HPDE6-E6E7 (cell line): ENCODE data around the gene ANKRD11.

Experiments used
- DNase-seq: peaks from one replicate; pipeline ENCODE4 v3.0.0; 2011; ENCODE audit warnings: missing footprints; ENCODE audit errors: extremely low spot score

The ANKRD11 gene

DNA sequence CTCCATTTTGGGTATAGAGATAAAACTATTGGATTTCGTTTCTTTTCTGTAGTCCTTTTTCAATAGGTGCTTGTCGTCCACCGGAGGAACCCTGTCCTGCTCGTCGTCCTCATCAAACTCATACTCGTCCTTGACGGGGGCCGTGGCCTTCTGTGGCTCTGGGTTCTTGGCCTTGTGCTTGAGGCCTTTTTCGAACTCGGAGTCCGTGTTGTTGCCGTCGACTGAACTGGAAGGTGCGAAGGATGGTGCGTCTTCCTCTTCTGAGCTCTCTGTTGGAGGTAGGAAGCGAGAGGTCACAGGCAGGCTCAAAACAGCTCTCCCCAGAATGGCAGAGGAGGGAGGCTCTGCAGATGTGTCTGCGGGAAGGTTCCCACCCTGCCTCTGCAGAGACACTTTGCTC, 205.0 kb downstream of the ANKRD11 start:
- DNase-seq = no peak

DNA sequence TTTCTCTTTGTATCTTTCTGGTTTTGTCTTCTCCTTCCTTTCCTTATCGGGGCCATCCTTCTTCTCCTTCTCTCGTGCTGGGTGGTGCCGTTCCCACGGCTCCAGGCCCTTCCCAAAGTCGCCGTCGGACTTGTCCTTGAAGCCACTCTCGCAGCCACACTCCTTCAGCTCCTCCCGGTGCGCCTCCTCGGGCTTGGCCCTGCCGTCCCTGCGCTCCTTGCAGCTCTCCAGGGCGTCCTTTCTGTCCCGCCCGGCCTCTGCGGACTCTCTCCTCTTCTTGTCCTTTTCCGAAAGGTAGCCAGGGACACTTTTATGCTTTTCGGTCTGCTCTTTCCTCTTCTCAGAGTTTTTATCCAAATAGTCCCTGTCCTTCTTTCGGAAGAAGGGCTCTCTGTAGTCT, 206.9 kb downstream of the ANKRD11 start:
- DNase-seq = no peak

DNA sequence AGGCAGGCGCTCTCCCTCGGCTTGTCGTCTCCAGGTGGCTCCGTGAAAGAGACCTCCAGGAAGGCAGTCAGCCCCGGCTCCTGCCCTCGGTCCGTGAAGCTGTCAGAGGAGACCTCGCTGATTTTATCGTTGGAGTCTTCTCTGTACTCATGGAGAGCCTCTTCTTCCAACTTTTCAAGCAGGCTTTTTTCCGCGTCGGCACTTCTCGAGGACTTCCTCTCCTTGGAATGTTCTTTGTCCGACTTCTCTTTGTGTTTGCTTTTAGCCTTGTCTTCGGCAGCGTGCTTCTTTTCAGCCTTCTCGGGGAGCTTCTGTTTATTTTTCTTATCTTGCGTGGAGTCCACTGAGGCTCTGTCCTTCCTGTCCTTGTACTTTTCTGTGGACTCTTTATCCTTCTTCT, 207.8 kb downstream of the ANKRD11 start:
- no peak for DNase-seq

DNA sequence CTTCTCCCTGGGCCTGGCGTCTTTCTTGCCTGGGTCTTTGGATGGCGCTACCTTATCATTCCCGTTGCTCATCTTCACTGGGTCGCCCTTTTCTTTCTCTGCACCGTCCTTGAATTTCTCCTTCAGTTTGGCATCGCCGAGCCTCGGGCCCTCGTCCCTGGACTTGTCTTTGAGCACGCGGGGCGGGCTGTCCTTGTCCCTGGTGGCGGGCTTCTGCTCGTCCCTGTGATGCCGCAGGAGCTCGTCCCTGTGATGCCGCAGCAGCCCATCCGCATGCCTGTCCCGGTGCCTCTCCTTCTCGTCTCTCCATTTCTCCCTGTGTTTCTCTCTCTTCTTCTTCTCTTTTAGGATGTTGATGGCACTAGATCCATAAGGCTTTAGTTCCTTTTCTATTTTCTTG, 208.5 kb downstream of the ANKRD11 start:
- no peak for DNase-seq

DNA sequence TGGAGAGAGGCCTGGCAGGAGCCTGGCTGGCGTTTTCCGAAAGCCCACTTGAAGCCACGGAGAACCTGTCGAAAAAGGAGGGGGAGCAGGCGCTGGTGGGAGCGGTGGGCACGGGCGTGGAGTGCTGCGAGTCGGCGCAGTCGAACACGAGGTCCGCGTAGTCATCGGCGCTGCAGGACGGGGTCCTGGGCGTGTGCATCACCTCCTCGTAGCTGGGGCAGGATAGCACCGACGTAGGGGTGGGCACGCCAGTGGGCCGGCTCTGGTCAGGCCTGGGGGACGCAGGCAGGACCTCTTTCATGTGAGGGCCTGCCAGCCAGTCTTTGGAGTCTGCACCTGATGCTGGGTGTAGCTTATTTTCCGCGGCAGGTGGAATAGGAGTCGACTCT, 209.2 kb downstream of the ANKRD11 start:
- DNase-seq = no peak

DNA sequence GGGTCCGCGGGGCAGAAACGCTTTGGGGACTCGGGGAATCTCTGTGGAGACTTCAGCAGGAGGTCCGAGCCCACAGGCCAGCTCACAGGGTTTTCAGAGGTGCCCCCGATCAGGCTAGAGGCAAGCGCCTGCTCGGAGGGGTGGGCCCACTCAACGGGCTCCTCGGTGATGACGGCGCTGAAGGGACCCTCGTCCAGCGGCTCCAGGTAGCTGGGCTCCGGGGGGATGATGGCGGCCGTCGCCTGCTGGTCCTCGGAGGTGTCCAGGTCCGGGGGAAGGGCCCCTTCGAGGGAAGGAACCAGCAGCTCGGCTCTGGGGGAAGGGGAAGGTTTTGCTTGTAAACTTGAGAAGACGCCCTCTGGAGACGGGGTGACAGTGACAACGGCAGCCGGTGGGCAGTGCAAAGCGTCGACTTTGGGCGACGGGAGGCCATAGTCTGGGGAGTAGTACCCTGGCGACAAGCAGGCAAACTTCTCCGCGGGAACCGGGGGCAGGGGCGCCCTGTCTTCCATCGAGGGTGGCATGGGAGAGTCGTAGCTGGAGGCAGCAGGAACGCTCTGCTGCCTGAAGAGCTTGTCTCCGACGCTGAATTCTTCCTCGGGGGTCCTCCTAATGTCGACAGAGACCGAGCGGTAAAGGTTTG, 209.7 kb downstream of the ANKRD11 start:
- no peak for DNase-seq

DNA sequence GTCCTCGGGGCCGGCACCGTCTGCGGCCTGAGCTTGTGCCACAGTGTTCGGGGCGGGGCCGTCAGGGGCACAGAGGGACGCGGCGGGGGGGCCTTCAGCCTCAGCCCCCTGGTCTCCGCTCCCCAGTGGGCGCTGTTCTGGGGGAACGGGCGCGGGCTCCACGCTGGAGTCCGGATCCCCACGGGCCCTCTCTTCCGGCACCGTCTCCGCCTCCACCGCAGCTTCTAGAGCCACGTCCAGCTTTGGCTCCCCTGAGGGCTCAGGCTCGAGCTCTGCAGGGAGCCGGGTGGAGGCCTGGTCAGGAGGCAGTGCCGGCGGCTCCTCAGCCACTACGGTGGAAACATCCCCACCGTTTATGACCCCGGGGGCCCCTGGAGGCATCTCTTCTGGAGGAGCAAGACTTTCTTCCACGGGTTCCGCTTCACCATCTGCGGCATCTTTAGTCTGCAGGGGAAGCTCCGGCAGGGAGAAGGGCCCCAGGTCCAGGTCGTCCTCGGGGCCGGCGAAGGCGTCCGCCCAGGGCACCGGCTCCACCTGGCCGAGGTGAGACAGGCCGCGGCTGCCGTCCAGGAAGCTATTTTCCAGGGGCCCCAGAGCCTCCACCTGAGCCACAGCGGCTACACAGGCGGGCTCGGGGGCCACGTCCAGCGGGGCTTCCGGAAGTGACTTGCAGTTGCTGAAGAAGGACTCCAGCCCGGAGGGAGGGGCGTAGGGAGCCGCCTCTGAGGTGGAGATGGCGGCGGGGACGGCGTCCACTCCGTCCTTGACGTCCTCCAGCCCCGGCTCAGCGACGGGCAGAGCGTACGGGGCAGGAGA, 210.5 kb downstream of the ANKRD11 start:
- no peak for DNase-seq

DNA sequence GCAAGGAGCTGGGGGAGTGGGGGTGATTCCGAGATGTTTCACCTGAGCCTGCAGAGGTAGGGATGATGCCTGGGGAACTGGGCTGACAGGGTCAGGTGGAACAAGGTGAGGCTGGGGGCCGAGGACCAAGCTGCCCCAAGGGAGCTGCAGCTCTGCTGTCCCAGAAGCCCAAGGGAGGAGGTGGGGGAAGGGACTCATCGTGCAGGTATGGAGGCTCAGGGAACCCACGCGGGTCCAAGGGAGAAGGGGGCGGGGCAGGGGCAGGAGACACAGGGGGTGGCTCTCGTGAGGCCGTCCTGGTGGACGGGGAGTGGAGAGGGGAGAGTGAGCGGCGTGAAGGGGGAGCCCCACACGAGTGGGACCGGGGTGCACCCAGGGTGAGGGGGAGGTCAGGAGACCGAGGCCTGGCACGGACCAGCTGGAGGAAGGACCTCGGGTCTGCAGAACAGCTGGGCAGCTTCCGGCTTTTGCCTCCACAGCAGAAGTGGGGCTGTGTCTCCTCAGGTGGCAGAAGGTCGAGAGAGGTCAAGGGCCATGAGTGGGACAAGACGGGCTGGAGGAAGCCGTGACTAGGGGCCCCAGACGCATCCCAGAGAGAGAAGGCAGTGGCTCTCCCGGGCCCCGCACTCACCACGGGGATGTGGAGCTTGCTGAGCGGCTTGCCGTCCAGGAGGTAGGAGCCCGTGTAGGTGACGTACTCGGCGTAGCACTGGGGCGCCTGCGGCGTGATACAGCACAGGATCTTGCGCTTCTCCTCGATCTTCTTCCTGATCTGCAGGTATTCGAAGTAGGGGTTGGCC, 211.7 kb downstream of the ANKRD11 start:
- DNase-seq = no peak

DNA sequence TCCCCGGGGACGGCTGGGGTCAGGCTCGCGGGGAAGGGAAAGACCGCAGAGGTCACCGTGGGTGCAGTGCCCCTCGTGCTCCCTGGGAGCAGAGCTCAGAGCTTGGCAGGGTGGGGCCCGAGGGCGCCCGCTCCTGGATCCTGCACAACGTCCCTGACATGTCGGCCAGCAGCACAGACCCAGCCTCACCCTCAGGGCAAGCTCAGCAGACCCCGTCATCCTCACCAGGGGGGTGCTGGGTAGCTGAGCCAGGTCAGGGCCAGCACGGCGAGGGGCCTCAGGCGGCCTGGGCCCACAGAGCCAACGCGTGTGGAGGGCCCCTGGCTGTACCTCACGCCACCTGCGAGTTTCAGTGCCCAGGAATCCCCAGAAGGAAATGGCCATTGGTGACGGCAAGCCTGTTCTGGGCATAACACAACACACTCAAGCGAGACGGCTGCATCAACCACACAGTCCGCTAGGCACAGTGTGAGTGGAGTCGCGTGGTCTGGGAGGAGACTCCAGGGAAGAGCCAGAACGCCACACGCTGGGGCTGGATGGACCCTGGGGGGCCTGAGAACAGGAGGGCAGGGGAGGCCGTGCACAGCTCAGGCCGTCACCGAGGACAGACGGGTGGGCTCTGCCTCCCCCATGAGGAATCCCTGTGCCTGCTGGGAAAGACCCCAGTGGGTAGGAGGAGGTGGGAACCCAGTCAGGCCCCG, 212.6 kb downstream of the ANKRD11 start:
- no peak for DNase-seq

DNA sequence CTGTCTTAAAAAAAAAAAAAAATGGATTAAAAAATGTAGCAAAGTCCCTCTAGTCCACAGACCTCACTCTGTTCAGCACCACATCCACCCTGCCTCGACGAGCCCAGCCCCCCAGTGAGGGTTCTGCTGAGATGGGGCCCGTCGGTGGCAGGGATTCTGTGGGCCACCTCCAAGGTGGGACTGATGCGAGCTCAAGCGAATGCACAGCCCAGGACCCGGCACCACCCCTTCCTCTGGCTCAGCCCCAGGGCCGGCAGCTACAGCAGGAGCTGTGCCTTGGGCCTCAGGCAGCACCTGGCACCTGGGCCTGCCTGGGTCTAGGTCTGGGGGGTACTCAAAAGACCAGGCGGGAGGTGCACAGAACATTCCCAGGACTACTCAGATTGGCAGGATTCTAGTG, 213.3 kb downstream of the ANKRD11 start:
- DNase-seq = no peak

DNA sequence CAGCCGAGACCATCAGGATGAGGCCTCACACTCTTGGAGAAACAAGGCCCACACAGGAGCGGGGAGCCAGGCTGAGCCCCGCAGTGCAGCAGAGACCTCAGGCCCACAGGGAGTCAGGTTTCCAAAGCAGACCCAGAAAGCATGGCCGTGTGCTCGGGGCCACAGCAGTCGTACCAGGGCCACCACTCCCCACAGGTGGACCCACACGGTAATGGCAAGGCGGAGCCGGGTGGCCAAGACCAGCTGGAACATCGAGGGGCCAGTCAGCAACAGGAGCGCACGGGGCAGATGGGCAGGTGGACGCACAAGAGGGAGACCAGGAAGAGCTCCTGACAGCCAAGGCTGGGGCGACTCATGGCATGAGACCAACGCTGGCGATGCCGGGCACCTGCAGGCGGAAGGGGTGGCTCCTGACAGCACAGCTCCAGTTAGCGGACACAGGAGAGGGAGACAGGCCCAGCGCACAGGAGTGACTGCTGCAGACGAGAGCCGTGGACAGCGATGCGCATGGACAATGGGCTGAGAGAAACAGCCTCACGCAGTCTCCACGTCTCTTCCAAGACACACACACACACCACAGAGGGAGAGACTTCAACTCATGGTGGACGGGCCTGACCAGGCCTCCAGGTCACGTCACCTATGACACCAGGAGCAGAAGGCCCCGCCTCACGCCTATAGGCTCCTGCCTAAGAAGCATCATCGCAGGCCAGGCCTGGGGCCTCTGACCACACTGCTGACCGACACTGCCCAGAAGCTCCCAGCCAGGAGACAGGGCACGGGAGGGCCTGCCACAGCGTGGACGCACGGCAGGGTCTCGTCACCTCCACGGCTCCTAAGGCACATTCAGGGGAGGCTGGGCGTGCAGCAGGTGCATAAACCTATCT, 214.3 kb downstream of the ANKRD11 start:
- DNase-seq = no peak

DNA sequence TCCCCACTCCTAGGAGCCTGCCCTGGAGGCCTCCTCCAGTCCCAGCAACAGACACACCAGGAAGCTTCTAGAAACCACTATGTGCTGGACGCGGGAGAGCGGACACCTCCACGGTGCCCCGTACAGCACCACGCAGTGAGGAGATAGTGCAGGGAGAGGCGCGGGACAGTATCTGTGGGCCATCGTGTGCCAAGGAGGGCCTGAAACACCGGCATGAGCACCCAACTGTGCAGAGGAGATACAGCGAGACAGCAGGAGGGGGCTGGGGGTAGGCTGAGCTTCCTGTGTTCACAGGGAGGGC, 215.1 kb downstream of the ANKRD11 start:
- no peak for DNase-seq

DNA sequence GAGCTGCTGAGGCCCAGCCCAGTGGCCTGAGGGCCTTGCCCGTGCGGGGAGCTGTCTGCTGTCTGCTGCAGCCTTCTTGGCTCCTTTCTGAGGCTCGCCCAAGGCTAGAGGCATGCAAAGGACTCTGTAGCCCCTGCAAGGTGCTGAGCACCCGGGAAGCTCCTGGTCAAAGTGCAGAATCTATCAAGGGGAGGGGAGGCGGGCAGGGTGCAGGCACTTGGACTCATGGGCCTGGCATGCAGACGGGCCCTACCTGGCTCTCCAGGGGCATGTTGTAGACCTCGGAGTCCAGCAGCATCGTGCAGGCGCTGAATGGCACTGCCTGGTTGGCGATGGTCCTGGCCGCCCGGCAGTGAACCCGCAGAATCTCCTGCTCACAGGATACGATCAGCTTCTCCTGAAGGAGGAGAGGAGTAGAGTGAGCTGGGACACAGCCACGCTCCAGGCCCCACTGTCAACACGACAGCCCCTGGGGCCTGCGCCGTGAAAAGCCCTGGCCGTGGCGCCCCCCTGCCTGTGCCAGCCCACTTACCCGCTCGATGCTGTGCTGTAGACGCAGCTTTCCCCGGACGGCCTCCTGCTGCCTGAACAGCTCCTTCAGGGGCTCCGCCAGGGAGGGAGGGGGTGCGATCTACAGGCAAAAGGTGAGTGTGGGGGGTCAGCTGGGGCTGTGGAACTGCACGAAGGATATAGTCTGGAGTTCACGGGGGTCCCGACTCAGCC, 215.6 kb downstream of the ANKRD11 start:
- no peak for DNase-seq

DNA sequence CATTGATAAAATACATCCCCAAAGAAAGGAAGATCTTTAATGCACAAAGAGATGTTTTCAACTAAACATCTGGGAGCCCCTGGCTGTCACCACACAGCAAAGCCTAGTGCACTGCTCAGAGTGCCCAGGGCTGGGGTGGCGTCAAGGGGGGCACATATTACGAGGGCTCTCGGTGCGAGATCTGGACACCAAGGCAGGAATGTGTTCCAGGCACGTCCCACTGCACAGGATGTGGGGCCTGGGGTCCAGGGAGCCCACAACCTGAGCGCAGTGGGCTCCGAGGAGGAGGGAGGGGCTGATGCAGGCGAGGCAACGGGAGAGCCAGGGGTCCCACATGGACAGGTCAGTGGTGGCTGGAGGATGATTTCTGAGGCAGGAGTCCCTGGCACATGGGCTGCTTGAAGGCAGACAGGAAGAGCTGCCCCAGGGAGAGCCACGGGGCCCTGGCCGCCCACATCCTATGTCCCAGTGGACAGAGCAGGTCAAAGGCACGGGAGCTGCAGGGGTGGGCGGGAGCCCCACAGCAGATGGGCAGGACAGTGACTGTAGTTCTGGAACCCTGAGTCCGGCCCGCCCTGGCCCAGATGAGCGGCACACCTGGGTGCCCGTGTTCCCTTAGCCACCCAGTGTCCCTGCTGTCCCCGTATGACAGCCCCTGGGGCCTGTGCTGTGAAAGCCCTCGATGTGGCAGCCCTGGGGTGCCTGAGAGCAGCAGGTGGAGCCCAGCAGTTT, 216.5 kb downstream of the ANKRD11 start:
- DNase-seq = no peak

DNA sequence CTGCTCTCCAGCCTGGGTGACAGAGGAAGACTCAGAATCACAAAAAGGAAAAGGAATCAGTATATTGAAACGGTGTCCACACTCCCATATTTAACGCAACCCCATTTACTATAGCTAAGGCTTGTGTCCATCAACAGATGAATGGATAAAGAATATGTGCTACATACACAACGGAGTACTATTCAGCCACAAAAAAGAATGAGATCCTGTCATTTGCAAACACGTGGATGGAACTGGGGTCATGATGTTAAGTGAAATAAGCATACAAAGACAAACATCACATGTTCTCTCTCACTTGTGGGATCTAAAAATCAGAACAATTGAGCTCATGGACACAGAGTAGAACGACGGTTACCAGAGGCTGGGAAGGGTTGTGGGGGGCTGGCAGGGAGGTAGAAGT, 217.7 kb downstream of the ANKRD11 start:
- no peak for DNase-seq

DNA sequence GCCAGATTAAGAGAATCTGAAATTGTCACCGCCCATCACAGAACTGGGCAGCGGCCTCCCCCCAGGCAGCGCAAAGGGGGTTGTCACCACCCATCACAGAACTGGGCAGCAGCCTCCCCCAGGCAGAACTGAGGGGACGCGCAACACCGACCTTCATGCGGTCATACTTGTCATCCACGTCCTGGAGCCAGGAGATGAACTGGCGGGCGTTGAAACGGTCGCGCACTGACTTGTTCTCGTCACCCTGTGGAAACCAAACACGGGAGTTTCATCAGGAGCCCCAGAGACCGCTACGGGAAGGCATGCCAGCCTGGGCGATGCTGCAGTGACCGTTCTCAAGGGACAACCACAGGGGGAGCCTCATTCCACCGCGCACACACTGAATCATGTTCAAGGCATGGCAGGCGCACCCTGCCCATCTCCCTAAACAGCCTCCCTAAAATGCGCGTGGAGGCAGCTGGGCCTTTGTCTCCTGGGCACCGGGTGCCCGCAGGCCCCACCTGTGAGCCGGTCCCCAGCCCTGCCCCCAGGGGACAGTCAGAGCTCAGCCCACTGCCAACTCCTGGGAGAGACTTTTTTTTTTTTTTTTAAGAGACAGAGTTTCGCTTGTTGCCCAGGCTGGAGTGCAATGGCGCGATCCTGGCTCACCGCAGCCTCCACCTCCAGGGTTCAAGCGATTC, 219.6 kb downstream of the ANKRD11 start:
- DNase-seq = no peak

DNA sequence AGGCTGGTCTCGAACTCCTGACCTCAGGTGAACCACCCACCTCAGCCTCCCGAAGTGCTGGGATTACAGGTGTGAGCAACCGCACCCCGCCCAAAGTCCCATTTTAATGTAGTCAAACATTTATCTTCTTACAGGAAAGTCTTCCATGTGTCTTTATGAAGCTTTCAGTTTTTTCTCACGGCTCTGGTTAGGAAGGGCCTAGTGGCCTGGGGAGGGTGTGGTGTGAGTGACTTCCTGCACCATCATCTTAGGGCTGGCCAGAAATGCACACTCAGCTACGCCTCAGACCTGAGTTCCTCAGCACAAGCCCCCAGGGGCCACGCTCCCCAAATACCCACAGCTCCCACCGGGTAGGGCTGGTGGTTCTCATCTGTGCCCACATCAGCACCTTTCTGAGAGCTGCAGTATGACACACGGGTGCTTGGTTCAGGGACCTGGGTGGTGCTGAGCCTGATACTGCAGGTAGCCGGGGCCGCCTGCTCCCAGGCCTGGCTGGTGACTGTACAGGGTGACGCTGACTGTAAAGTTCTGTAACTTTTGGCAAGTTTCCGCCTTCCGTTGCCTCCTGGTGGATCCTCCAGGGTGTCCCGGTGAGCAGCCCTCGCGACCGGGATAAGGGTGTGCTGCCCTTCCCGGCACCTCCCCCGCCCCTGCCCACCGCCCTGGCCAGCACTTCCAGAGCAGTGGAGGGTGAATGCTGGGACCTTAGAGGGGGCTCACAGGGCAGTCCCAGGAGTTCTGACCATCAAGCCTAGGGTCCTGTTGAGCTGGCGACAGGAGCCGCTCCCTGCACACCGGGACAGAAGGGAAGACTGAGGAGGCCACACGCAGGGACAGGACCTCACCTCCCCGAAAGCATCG, 220.3 kb downstream of the ANKRD11 start:
- no peak for DNase-seq

DNA sequence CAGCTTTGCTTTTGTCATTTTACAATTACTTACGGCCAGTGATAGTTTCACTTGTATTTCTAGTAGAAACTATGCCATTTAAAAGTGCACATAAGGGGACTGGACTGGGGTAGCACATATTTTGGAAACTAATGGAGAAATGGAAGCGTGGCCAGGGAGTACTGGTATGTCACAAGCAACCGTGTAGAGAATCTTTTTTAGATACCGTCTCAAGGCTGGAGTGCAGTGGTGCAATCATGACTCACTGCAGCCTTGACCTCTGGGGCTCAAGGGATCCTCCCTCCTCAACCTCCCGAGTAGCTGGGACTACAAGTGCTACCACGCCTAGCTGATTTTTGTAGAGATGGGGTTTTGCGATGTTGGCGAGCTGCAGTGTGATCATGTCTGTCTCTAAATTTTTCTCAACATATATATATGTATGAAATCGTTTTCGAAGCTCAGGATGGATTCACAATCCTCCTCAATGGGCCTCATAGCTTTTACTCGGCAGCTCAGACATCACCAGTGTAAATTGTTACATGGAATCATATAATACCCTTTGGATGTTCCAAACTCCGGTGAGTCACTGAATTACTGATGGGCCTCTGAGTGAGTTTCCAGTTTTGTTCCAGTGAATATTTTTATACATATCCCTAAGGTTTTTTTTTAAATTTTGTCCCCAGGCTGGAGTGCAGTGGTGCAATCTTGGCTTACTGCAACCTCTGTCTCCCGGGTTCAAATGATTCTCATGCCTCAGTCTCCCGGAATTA, 221.2 kb downstream of the ANKRD11 start:
- no peak for DNase-seq
